Kasumi-1 (cell line): ENCODE results near the gene COBL.

Experiments used
- DNase-seq, 2 experiments: peaks; one replicate each; lab custom pipeline; 2025; lab: John Stamatoyannopoulos, UW

Gene COBL

GRCh38 chr7:51046482-51046881, 270.1 kb downstream of the COBL start:
- DNase-seq, result no peak

- no peak for DNase-seq
Measured at GRCh38 chr7:51046103-51046466, 270.5 kb downstream of the COBL start.

- DNase-seq, result no peak
Measured at GRCh38 chr7:51045319-51046102, 271.1 kb downstream of the COBL start.

- no peak for DNase-seq
Measured at GRCh38 chr7:51043461-51043860, 273.1 kb downstream of the COBL start.

GRCh38 chr7:51040787-51041186, 275.8 kb downstream of the COBL start:
- no peak for DNase-seq

GRCh38 chr7:51038573-51038972, 278.0 kb downstream of the COBL start:
- no peak for DNase-seq

GRCh38 chr7:51035716-51036115, 280.9 kb downstream of the COBL start:
- DNase-seq, result no peak

GRCh38 chr7:51034521-51035264, 281.9 kb downstream of the COBL start:
- DNase-seq, result no peak

GRCh38 chr7:51033727-51034520, 282.7 kb downstream of the COBL start:
- DNase-seq, result no peak

GRCh38 chr7:51031791-51032515, 284.7 kb downstream of the COBL start:
- DNase-seq, result no peak

- DNase-seq, result no peak
Measured at GRCh38 chr7:51031216-51031615, 285.4 kb downstream of the COBL start.

- no peak for DNase-seq
Measured at GRCh38 chr7:51029701-51030191, 286.9 kb downstream of the COBL start.

- no peak for DNase-seq
Measured at GRCh38 chr7:51029131-51029530, 287.5 kb downstream of the COBL start.

GRCh38 chr7:51027935-51028830, 288.4 kb downstream of the COBL start:
- DNase-seq, result no peak

- no peak for DNase-seq
Measured at GRCh38 chr7:51027106-51027934, 289.3 kb downstream of the COBL start.

GRCh38 chr7:51026341-51026740, 290.3 kb downstream of the COBL start:
- DNase-seq, result no peak

GRCh38 chr7:51025668-51026067, 290.9 kb downstream of the COBL start:
- no peak for DNase-seq

- DNase-seq, result no peak
Measured at GRCh38 chr7:51024867-51025266, 291.7 kb downstream of the COBL start.

- no peak for DNase-seq
Measured at GRCh38 chr7:51023547-51023946, 293.1 kb downstream of the COBL start.

GRCh38 chr7:51022821-51023220, 293.8 kb downstream of the COBL start:
- no peak for DNase-seq
